SK-N-SH (cell line): ENCODE measurements around the gene STARD13. TPM values are rescaled to one million over a fixed set of nuclear protein-coding genes. Genes with fewer than 3 reads are reported as not detected.

ENCODE experiments used
- CTCF ChIA-PET: fragments of 300-600, 350-600 bp; formaldehyde crosslinking; extraction: SDS; loops from one replicate; lab custom pipeline; 2021; lab: Yijun Ruan, JAX
- POLR2A ChIA-PET: fragments of 350-600 bp; sonication (Branson Sonifier 250); formaldehyde crosslinking; extraction: SDS; loops from one replicate; lab custom pipeline; 2020; ENCODE audit warnings: antibody characterized with exemption, inconsistent platforms; lab: Yijun Ruan, JAX
- DNase-seq: peaks from one replicate; pipeline ENCODE4 v3.0.0; 2012
- H2AFZ ChIP-seq: fragments of 200-600 bp; sonication (generic); 2 replicates; pipeline ENCODE4 v1.8.1; 2016; ENCODE audit warnings: antibody characterized with exemption, mild to moderate bottlenecking, low read depth
- H3F3A ChIP-seq: fragments of 200-600 bp; sonication (generic); replicated peaks from 2 replicates; pipeline ENCODE3; 2016; ENCODE audit warnings: antibody characterized with exemption, mild to moderate bottlenecking; ENCODE audit not compliant: insufficient read depth
- H3K27ac ChIP-seq, 2 experiments: fragments of 200-500 bp in 1 of 2; fragments of 200-600 bp in 1 of 2; sonication (Bioruptor generic) in 1 of 2; sonication (generic), shearing (Covaris generic) in 1 of 2; 2 replicates each; pipeline versions ENCODE4 v1.5.1 to v1.6.1; 2014 to 2016; ENCODE audit warnings: low read depth in 2 of 2, inconsistent platforms in 1 of 2, low read length in 1 of 2, mild to moderate bottlenecking in 1 of 2, mixed read lengths in 1 of 2
- H3K27me3 ChIP-seq: fragments of 200-600 bp; sonication (generic), shearing (Covaris generic); 2 replicates; pipeline ENCODE4 v1.6.1; 2016; ENCODE audit warnings: mixed run types; ENCODE audit not compliant: insufficient read depth
- H3K36me3 ChIP-seq, 2 experiments: fragments of 200-500 bp in 1 of 2; fragments of 200-600 bp in 1 of 2; sonication (Bioruptor generic) in 1 of 2; sonication (generic) in 1 of 2; replicated peaks in 1 of 2; 2 replicates each; pipeline versions ENCODE3 to v1.5.1; 2014 to 2016; ENCODE audit warnings: low read length in 1 of 2, mild to moderate bottlenecking in 1 of 2; ENCODE audit not compliant: insufficient read depth in 2 of 2, control insufficient read depth in 1 of 2
- H3K4me1 ChIP-seq, 2 experiments: fragments of 200-500 bp in 1 of 2; fragments of 200-600 bp in 1 of 2; sonication (Bioruptor generic) in 1 of 2; sonication (generic), shearing (Covaris generic) in 1 of 2; 2 replicates each; pipeline versions ENCODE4 v1.5.1 to v1.6.1; 2014 to 2016; ENCODE audit warnings: low read depth in 1 of 2, low read length in 1 of 2, mixed run types in 1 of 2; ENCODE audit not compliant: insufficient read depth in 2 of 2, control insufficient read depth in 1 of 2
- H3K4me2 ChIP-seq: fragments of 200-600 bp; sonication (generic), shearing (Covaris generic); 2 replicates; pipeline ENCODE4 v1.6.1; 2017; ENCODE audit warnings: mixed run types
- H3K4me3 ChIP-seq, 2 experiments: fragments of 200-500 bp in 1 of 2; fragments of 200-600 bp in 1 of 2; sonication (Bioruptor generic) in 1 of 2; sonication (generic), shearing (Covaris generic) in 1 of 2; 2 replicates each; pipeline versions ENCODE4 v1.5.1 to v1.8.1; 2014 to 2016; ENCODE audit warnings: low read depth in 2 of 2, inconsistent platforms in 1 of 2, low read length in 1 of 2, mild to moderate bottlenecking in 1 of 2, mixed read lengths in 1 of 2, moderate library complexity in 1 of 2
- H3K79me2 ChIP-seq: fragments of 200-600 bp; sonication (generic); 2 replicates; pipeline ENCODE4 v1.8.1; 2017; ENCODE audit warnings: mild to moderate bottlenecking; ENCODE audit not compliant: insufficient read depth
- H3K9ac ChIP-seq: fragments of 200-600 bp; sonication (generic); 2 replicates; pipeline ENCODE4 v1.6.1; 2017; ENCODE audit warnings: mixed run types
- H3K9me2 ChIP-seq: fragments of 200-600 bp; sonication (generic); 2 replicates; pipeline ENCODE4 v1.6.1; 2017; ENCODE audit warnings: mixed run types
- H3K9me3 ChIP-seq: fragments of 200-600 bp; sonication (generic); 2 replicates; pipeline ENCODE4 v1.6.1; 2017; ENCODE audit warnings: mixed run types, mild to moderate bottlenecking, moderate library complexity
- H4K20me1 ChIP-seq: fragments of 200-600 bp; sonication (generic); 2 replicates; pipeline ENCODE4 v1.6.1; 2017; ENCODE audit warnings: mild to moderate bottlenecking, mixed run types; ENCODE audit not compliant: insufficient read depth
- CHD2 ChIP-seq: fragments of 150-350 bp; IDR thresholded peaks from 2 replicates; pipeline ENCODE4 v1.6.1; 2018; ENCODE audit warnings: low read length; ENCODE audit not compliant: partially characterized antibody
- ELF1 ChIP-seq: IDR thresholded peaks from 2 replicates; pipeline ENCODE4 v1.4.0; 2012
- EP300 ChIP-seq, 2 experiments: IDR thresholded peaks; 2 replicates each; pipeline versions ENCODE4 v1.4.0 to v1.6.1; 2012; ENCODE audit warnings: borderline replicate concordance in 1 of 2, low read depth in 1 of 2, low read length in 1 of 2
- EZH2phosphoT487 ChIP-seq: fragments of 200-600 bp; sonication (generic); IDR thresholded peaks from 2 replicates; pipeline ENCODE4 v1.6.1; 2017; ENCODE audit warnings: low read depth, mixed run types, mild to moderate bottlenecking, antibody characterized with exemption, moderate library complexity, borderline replicate concordance
- FOSL2 ChIP-seq: IDR thresholded peaks from 2 replicates; pipeline ENCODE4 v1.4.0; 2012; ENCODE audit warnings: low read depth, mild to moderate bottlenecking, moderate library complexity, borderline replicate concordance
- FOXJ3 ChIP-seq: sonication (generic); formaldehyde crosslinking; IDR thresholded peaks from 2 replicates; pipeline ENCODE4 v1.5.1; 2020; ENCODE audit warnings: mild to moderate bottlenecking, missing genetic modification reagents
- FOXM1 ChIP-seq: IDR thresholded peaks from 2 replicates; pipeline ENCODE4 v1.4.0; 2012; ENCODE audit warnings: low read depth, mild to moderate bottlenecking
- IRF3 ChIP-seq: fragments of 150-350 bp; IDR thresholded peaks from 2 replicates; pipeline ENCODE4 v1.6.1; 2016; ENCODE audit warnings: mild to moderate bottlenecking, low read depth, low read length
- MAX ChIP-seq: IDR thresholded peaks from 2 replicates; pipeline ENCODE4 v1.4.0; 2012; ENCODE audit warnings: low read depth
- MXI1 ChIP-seq: IDR thresholded peaks from 2 replicates; pipeline ENCODE4 v1.6.1; 2012; ENCODE audit warnings: mild to moderate bottlenecking, low read depth, low read length, improper control_type of control experiment
- NFIC ChIP-seq: IDR thresholded peaks from 2 replicates; pipeline ENCODE4 v1.4.0; 2012; ENCODE audit warnings: borderline replicate concordance
- POLR2AphosphoS5 ChIP-seq: IDR thresholded peaks from 2 replicates; pipeline ENCODE4 v1.6.1; 2012; ENCODE audit warnings: low read depth, low read length
- RAD21 ChIP-seq: IDR thresholded peaks from 2 replicates; pipeline ENCODE4 v1.6.1; 2012; ENCODE audit warnings: mild to moderate bottlenecking, low read length
- RXRA ChIP-seq: IDR thresholded peaks from 2 replicates; pipeline ENCODE4 v1.4.0; 2012; ENCODE audit warnings: low read depth, mild to moderate bottlenecking, borderline replicate concordance
- SIN3A ChIP-seq: IDR thresholded peaks from 2 replicates; pipeline ENCODE4 v1.6.1; 2012; ENCODE audit warnings: low read depth, mild to moderate bottlenecking, low read length, moderate library complexity, borderline replicate concordance
- SMC3 ChIP-seq: IDR thresholded peaks from 2 replicates; pipeline ENCODE4 v1.6.1; 2012; ENCODE audit warnings: low read depth, low read length, improper control_type of control experiment
- TAF1 ChIP-seq: IDR thresholded peaks from 2 replicates; pipeline ENCODE4 v1.6.1; 2012; ENCODE audit warnings: low read depth, mild to moderate bottlenecking, low read length, moderate library complexity, borderline replicate concordance
- TCF12 ChIP-seq: IDR thresholded peaks from 2 replicates; pipeline ENCODE4 v1.4.0; 2012
- TEAD4 ChIP-seq: IDR thresholded peaks from 2 replicates; pipeline ENCODE4 v1.4.0; 2012; ENCODE audit warnings: mild to moderate bottlenecking, borderline replicate concordance; ENCODE audit not compliant: insufficient read depth
- USF1 ChIP-seq: IDR thresholded peaks from 2 replicates; pipeline ENCODE4 v1.4.0; 2012; ENCODE audit warnings: low read depth, borderline replicate concordance
- ZBTB33 ChIP-seq: IDR thresholded peaks from 2 replicates; pipeline ENCODE4 v1.4.0; 2012; ENCODE audit warnings: low read depth, borderline replicate concordance
- WGBS: methylation state at CpG from one replicate; pipeline ENCODE4 v1.1.6; 2017; ENCODE audit warnings: low lambda C conversion rate; 5-methylcytosine and 5-hydroxymethylcytosine counted together
- polyA plus RNA-seq, 3 experiments: library from polyadenylated mRNA; depleted of rRNA; stranded (reverse); fragments of >200 nt; gene quantifications; 2 replicates each; pipeline ENCODE4 v1.2.3, GENCODE V29; 2012

The STARD13 gene
- polyA plus RNA-seq, 1 of the 3 experiments (the other 2 are of a cell fraction), result 5.7 TPM

- POLR2A ChIA-PET, result no interaction called here
- WGBS, result 97% methylated on average over 12 of the region's 12 CpGs
- CTCF ChIA-PET, result no interaction called here
These were observed 118.1 kb downstream of the STARD13 start for GRCh38 chr13:33167491-33167890.

GRCh38 chr13:33165787-33166186, 119.8 kb downstream of the STARD13 start:
- H3K79me2 ChIP-seq, result peaks cover 3% of the 10 kb centered on the region; the same call in 1 of the 2 replicates
- H3F3A ChIP-seq, result peaks cover 21% of the 10 kb centered on the region
- H3K4me3 ChIP-seq, result no peak overlapping the region
- H2AFZ ChIP-seq, result no peak overlapping the region
- H3K27ac ChIP-seq, result no peak overlapping the region
- CTCF ChIA-PET, result interaction anchor here (0.6 to 0.8 kb wide), 2 partner anchors 173 to 278 kb away, joined by 3 read pairs; no protein-coding TSS in a partner anchor
- H3K9ac ChIP-seq, result no peak overlapping the region
- H3K9me3 ChIP-seq, result no peaks in the 10 kb centered on the region
- peaks cover 14 to 42% of the 10 kb centered on the region in 2 experiments for H3K36me3 ChIP-seq
- H3K9me2 ChIP-seq, result no peaks in the 10 kb centered on the region
- H3K27me3 ChIP-seq, result no peaks in the 10 kb centered on the region
- peaks cover 0 to 27% of the 10 kb centered on the region in 2 experiments; a peak in 3 of 4 replicates for H3K4me1 ChIP-seq
- 94% methylated on average over 2 of the region's 2 CpGs for WGBS
- H3K4me2 ChIP-seq, result no peak overlapping the region
- H4K20me1 ChIP-seq, result no peaks in the 10 kb centered on the region
- POLR2A ChIA-PET, result no interaction called here
- DNase-seq, result no peak
- no peak for TF ChIP-seq MXI1
- TF ChIP-seq SMC3, result no peak
- TF ChIP-seq TCF12, result no peak
- no peak for TF ChIP-seq TAF1
- TF ChIP-seq EZH2phosphoT487, result no peak
- no peak for TF ChIP-seq EP300 (IDR thresholded peaks at IDR 0.05; ENCODE audit: borderline replicate concordance in 1 of 2, low read depth in 1 of 2, low read length in 1 of 2)
- no peak for TF ChIP-seq ELF1
- TF ChIP-seq FOXM1, result no peak
- TF ChIP-seq FOXJ3 (CRISPR knock-in tag), result no peak
- no peak for TF ChIP-seq TEAD4
- TF ChIP-seq USF1, result no peak
- no peak for TF ChIP-seq IRF3

More at GRCh38 chr13:33167491-33167890, 118.1 kb downstream of the STARD13 start:
- Histone ChIP-seq H3K4me3 (no peak overlapping the region), H3K79me2 (peaks cover 16% of the 10 kb centered on the region), H3K9me2 (no peaks in the 10 kb centered on the region), H3K4me2 (no peak overlapping the region), H3K4me1 (peaks cover 0 to 33% of the 10 kb centered on the region in 2 experiments; a peak in 3 of 4 replicates), H2AFZ (no peak overlapping the region), H4K20me1 (no peaks in the 10 kb centered on the region), H3K27ac (no peak overlapping the region), H3F3A (peaks cover 22% of the 10 kb centered on the region), H3K36me3 (peaks cover 14 to 30% of the 10 kb centered on the region in 2 experiments), H3K9ac (no peak overlapping the region), H3K27me3 (no peaks in the 10 kb centered on the region), H3K9me3 (no peaks in the 10 kb centered on the region)
- no peak for TF ChIP-seq FOXJ3 (CRISPR knock-in tag)
- no peak for TF ChIP-seq SMC3
- no peak for TF ChIP-seq ZBTB33
- no peak for TF ChIP-seq CHD2
- no peak for TF ChIP-seq POLR2AphosphoS5
- TF ChIP-seq TEAD4, result no peak
- no peak for TF ChIP-seq USF1
- TF ChIP-seq SIN3A, result no peak
- TF ChIP-seq MAX, result no peak
- no peak for TF ChIP-seq TCF12
- TF ChIP-seq NFIC, result no peak
- no peak for TF ChIP-seq FOSL2
- no peak for TF ChIP-seq RXRA
- no peak for TF ChIP-seq RAD21
- TF ChIP-seq ELF1, result no peak
- no peak for TF ChIP-seq EP300 (IDR thresholded peaks at IDR 0.05; ENCODE audit: borderline replicate concordance in 1 of 2, low read depth in 1 of 2, low read length in 1 of 2)
- no peak for DNase-seq
